Stimulated activated CD4-positive, alpha-beta T cell treated with anti-CD3 and anti-CD28 coated beads, Interleukin-4, amount 100 ng/mL, for 48 hours (primary cell): ENCODE results near the gene RETREG2.

Experiments
- DNase-seq, 2 donors: peaks; one replicate each; pipeline ENCODE4 v3.0.0-alpha.2; 2020; ENCODE audit warnings: low read depth in 2 of 2

Gene RETREG2

GRCh38 chr2:219177552-219178376 is at the start of gene RETREG2:
Gene RETREG2, plus strand, starts transcription at chr2:219178275. Its CDS starts 78 bp downstream, at chr2:219178353.
- DNase-seq: peak; percentile 57 to 72

DNA sequence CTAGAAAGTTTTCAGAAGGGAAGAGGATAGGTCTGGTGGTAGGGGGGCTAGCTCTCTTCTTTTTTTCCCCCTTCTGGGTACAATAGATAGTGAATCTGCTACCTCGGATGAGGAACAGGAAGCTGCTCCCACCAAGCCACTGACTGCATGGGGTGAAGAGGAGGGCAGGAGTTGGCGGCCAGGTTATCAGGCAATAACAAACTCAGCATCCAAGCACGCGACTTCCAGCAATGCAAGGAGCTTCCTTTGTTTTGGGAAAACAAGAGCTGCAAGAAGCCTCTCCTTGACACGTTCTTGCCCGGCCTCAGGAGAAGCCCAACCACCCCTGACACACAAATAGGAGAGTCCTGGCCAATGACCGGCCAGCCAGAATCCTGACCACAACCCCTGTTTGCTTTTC is 49.7 kb upstream of the RETREG2 start:
- no peak for DNase-seq

GRCh38 chr2:219129589-219129988 is 48.5 kb upstream of the RETREG2 start:
- no peak for DNase-seq

DNA sequence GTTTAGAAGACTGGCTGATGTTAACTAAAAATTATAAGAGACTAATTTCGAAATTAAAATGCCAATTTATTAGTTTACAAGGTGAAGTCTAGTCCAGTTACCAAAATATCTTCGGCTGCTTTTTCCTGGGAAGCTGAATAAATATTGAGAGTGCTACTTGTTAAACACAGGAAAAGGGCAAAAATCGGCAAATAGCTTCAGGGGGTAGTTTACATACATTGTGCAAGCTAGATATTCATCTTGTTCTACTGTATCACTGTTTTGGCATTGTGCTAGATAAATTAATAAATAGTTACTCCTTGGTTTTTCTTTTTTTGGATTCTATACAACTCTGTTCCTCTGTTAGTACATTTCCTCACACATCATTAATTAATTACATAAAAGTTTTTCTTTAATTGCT is 46.7 kb upstream of the RETREG2 start:
- no peak for DNase-seq

DNA sequence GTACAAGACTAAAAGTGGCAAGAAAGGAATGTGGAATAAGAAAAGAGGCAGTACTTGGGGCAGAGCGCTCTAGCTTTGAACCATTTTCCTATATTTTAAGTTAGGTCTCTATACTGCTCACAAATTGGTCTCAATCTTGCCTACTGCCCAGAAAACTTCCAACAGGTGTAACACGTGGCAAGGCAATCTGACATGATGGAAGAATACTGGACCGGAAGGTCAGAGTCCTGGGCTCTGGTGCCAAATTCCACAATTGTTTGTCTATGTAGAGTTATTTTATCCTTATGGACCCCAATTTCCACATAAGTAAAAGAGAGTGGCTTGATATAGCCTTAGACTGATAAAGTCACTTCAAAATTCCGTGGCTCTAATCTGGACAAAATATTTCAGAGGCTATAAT is 46.3 kb upstream of the RETREG2 start:
- DNase-seq: no peak

DNA sequence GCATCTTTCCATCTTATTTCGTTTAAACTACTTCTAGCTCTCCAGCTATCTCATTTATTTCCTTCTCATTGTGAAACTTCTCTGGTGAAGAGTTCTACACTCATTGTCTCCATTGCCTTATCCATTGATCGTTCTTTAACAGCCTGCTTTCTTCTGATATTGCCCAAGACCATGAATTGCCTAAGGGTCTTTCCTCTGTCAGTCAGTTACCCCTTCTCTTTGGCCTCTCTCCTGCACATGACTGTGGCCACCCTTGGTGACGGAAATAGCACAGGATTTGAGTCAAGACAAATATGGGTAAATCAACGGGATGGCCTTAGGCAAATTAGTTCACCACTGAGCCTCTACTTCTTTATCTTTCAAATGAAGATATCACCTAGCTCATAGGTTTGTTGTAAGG is 44.1 kb upstream of the RETREG2 start:
- no peak for DNase-seq

GRCh38 chr2:219140722-219141121 is 37.4 kb upstream of the RETREG2 start:
- no peak for DNase-seq

GRCh38 chr2:219142329-219142728 is 35.7 kb upstream of the RETREG2 start:
- no peak for DNase-seq

DNA sequence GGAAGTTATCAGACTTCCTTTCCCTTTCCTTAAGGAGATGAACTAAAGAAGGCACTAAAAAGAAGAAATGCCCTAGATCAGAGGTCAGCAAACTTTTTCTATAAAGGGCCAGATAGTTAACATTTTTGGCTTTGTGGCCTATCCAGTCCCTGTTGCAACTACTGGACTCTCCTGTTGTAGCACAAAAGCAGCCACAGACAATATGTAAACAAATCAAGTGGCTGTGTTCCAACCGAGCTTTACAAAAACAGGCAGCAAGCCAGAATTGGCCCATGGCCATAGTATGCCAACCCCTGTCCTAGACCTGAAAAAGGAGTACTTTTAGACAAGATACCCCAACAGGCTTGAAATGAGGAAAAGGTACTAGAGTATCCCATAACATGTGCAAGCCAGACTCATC is 28.4 kb upstream of the RETREG2 start:
- no peak for DNase-seq

- DNase-seq: peak in 1 of 2 donors; percentile 8
These were observed 22.9 kb upstream of the RETREG2 start for GRCh38 chr2:219155054-219155644.

DNA sequence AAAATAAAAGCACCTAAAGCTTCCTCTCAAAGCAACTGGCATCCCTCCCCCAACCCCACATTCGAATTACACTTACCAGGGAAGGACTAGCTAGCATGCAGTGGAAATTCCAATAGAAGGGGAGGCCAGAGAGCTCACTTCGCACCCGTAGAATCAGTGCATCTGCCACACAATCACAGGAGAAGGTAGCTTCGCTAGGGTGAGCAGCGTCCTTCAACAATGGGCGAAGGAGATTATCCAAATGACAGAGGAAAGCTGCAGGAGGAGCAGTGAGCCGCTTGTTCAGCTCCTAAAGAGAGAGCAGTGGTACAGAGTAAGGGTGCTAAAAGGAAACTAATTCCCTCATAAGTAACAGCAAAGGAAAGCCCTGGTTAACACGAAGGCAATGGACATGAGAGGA is 20.7 kb upstream of the RETREG2 start:
- no peak for DNase-seq

DNA sequence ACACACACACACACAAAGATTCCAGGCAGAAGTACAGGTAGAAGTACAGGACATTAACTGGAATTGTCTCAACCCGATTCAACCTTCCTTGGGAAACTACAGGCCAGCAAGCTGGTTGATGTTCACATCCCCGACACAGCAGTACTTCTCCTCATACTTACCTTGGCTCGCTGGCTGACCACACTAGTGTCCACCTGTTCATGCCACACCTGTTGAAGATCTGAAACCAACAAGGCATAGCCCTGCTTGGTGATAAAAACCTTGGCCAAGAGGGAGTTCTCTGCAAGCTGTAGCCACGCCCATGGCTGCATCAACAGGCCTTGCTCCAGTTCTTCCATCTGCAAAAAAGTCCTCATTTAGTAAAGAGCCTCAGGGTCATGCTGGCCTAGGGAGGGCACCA is 20.1 kb upstream of the RETREG2 start:
- DNase-seq: no peak

- no peak for DNase-seq
These were observed 19.5 kb upstream of the RETREG2 start for GRCh38 chr2:219158586-219158985.

DNA sequence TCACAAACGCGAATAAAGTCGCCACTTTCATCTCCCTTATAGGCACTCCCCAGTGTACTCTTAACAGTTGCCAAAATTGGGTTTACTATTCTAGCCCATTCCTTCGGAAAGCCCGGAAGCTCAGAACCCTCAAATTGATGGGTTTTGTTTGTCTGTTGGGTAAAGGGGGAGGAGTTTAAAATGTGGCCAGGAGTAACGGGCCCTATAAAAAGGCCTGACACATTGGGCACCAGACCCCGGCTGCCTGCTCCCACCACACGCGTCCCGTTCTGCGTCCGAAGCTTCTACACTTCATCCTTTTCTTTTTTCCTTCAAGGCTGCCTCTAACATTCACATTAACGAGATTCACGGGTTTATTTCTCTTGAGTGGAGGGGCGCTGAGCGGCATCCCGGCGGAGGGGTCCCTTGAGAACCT is 18.3 kb upstream of the RETREG2 start:
- no peak for DNase-seq

DNA sequence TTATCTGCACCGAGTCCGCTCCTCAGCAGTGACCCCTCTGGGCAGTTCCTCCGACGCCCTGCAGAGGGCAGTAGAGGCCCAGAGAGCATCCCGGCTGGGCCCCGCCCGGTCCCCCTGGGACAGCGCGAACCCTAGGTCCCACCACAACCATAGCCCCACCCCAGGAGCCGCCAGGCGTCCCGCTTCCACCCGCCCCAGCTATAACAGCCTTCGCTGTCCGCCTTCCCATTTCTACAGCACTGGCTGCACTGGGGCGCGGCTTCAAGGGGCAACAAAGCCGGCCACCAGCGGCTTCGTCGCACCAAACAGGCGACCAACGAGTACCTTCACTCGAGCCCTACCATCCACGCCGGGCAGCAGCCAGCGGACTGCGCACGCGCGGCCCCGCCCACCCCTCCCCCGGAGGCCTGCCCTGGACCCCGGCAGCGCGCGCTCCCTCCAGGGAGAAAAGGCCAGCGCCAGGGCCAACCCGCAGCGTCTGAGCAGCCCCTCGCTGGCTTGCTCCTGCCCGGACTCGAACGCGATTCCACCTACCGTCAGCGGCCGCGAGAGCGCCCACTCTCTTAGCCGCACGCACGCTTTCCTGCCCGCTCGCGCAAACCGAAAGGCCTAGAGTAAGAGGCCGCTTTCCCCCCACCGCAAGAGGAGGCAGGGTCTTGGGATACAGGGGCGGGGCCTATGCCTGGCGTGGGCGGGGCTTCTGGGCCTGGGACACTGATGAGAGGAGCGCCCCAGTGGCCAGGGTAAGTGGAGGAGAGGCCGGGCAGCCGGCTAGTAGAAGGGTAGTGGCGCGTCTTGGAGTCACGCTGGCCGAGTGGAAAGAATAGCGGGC is 17.7 kb upstream of the RETREG2 start, which contains the start of gene NHEJ1:
Gene NHEJ1 (minus strand): TSS at position 630 of the 832 bp plus-strand sequence. CDS start 2,453 bp downstream, outside the sequence.
- DNase-seq: peak; percentile 92 to 97

DNA sequence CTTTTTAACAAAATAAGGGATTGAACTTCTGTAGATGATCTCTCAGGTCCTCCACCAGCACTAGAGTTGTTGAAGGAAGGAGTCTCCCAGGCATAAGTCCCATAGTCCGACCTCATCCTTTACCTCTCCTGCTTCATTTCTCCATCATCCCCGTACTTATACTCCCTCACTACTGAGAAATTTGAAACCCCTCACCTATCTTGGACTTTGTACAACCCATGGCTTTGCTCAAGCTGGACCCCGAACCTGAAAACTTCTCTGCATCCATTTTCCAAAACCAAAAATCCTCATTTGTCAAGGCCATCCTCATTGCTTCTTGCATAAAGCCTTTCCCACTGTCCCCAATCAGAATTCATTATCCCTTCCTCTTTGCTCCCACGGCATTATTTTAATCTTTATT is 17.0 kb upstream of the RETREG2 start:
- no peak for DNase-seq

DNA sequence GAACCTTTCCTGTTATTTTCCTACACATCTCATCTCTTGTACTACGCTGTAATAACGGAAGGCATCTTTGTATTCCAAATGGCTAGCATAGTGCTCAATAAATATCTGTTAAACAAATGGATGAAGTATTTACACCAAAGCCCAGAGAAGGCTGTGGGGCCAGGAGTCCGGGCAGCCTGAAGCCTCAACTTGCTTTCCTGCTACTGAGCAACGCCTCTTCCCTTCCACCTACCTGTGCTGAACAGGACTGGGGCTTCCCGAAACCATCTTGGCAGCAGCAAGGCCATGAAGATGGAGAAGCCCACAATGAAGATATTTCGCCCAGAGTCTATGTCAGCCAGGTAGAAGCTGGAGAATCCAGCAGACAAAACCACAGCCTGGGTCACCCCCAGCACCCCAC is 14.9 kb upstream of the RETREG2 start:
- no peak for DNase-seq

DNA sequence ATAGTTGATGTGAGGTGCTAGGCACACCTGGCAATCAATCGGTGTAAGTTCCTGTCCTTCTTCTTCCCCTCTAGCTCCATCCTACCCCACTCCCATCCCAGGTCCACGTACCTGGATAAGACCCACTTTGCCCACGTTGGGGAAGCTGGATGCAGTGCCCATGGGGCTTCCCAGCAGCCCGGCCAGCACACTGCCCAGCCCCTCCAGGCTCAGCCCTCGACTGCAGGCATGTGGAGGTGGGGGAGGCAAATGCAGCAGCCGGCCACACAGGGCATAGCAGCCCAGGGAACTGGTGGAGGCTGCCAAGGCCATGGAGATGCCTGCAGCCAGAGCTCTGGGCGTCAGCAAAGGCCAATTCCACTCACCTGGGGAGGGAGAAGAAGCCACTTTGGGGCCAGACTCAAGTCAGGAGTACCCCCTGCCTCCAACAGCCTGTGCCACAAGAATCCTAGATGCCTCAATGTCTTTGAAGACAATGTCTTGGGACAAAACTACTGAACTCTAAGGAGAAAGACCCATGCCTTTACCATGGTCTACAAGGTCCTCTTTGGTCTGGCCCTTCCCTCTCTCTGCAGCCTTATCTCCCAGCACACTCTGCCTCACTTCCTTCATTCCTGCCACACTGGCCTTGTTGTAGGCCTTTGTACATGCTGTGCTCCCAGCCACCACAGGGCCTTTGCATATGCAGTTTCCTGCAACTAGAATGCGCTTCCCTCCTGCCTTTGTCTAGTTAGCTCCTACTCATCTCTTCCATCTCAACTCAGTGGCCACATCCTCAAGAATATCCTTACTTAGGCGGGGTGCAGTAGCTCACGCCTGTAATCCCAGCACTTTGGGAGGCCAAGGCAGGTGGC is 12.8 kb upstream of the RETREG2 start:
- no peak for DNase-seq

DNA sequence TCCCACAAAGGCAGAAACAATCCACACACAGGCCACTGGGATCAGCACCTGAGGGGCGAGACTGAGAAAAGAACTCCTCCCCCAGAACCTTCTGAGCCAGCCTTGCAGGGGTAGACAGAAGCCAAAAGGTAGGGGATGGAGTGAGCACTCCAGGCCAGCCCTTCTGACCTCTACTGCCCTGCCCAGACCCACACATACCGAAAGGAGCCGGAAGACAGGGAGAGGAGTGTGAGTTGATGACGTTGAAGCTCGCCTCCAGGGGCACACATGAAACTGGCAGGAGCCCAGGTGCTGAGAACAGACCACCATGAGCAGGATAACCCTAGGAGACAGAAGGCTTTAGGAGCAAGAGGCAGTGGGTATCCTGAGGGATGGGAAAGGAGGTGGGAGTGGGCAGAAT is 10.1 kb upstream of the RETREG2 start:
- DNase-seq: no peak

DNA sequence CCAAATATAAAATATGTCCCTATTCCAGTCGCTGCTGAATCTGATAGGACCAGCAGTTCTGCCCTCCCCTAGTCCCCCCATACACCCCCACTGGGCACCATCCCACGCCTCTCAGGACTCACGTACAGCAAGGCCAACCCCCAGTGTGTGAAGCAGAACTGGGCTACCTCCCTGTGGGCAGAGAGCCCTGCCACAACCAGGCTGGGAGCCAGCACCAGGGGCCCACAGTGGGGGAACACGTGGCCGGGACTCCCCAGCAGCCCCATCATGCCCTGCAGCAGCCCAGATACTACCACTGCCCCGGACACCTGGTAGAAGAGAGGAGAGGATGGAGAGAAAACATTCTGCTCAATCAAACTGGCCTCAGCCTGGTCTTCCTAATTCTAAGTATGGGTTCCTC is 9.5 kb upstream of the RETREG2 start:
- DNase-seq: no peak

DNA sequence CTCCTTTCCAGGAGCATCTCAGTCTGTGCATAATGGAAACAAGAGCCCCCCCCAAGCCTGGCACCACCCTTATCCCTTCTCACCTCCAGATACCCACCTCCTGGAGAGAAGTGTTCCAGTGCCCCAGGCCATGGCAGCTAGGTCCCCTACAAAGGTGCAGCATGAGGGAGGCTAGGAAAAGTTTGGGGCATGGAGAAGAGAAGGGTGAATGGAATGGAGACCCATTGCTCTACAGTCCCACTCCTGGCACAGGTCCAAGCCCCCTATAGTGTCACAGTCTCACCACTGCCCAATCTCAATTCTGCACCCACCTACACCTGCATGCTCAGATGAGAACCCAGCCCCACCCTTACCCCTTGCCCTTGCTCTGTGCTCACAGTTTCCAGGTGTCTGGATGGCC is 9.1 kb upstream of the RETREG2 start:
- no peak for DNase-seq
